HG02678 (cell line): ENCODE data around the gene CNN1.
"Not testable (repeated sequence)": the region's sequence is repeated elsewhere in the genome, so short reads cannot be mapped to it uniquely, and the experiment has no call there.

Experiments used
- ATAC-seq: cut with Tn5 transposase; IDR thresholded peaks from one replicate; pipeline ENCODE4 v1.9.1; 2021; ENCODE audit warnings: mild to moderate bottlenecking, moderate library complexity; ENCODE audit not compliant: unreplicated experiment

The CNN1 gene

DNA sequence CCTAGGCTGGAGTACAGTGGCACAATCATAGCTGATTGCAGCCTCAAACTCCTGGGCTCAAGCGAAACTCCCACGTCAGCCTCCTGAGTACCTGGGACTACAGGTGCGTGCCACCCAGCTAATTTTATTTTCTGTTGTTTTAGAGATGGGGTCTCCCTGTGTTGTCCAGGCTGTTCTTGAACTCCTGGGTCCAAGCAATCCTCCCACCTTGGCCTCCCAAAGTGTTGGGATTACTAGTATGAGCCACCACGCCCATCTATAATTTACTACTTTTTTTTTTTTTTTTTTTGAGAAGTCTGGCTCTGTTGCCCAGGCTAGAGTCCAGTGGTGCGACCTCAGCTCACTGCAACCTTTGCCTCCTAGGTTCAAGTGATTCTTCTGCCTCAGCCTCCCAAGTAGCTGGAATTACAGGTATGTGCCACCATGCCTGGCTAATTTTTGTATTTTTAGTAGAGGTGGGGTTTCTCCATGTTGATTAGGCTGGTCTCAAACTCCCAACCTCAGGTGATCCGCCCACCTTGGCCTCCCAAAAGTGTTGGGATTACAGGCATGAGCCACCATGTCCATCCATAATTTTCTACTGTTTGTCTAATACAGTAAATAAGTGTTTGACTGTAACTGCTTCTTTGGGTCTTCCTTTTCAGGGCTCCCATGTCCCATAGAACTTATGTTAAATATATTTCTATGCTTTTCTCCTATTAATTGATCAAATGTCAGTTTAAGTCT is 25.6 kb downstream of the CNN1 start:
- not testable (repeated sequence) for ATAC-seq

DNA sequence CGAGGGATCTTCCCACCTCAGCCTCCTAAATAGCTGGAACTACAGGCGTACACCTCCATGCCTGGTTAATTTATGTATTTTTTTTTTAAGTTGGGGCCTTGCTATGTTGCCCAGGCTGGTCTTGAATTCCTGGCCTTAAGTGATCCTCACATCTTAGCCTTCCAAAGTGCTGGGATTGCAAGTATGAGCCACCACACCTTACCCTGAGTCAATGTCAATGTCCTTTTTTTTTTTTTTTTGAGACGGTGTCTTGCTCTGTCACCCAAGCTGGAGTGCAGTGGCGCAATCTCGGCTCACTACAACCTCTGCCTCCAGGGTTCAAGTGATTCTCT is 27.0 kb downstream of the CNN1 start:
- not testable (repeated sequence) for ATAC-seq

DNA sequence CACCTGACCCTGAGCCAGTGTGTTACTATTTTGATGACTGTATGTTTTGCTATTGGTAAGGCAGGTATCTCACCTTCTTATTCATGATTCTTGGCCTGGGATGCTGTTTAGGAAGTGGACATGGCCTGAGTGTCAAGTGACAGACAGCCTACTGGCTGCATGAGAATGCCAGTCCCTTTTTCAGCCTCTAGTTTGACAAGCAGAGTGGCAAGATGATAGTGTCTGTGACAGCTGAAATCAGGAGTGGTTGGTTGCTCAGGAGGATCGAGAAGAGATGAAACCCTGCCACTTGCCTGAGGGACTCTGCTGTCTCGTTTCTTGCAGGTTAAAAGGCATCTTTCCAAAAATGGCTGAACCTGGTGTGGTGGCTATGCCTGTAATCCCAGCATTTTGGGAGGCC is 27.5 kb downstream of the CNN1 start:
- ATAC-seq: no peak

DNA sequence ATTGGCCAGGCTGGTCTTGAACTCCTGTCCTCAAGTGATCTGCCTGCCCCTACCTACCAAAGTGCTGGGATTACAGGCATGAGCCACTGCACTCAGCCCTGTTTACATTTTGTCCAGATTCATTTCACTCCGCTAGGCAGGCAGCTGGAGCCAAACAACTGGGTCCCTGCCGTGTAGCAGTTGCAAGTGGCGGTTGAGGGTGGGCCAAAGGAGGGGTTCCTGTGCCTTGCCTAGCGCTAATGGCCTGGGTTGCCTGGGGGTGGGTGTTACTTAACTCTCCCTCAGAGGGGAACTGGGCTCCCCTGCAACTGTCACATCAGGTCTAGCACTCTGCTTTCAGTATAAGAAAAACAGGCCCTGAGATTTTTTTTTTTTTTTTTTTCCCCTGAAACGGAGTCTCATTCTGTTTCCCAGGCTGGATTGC is 31.4 kb downstream of the CNN1 start:
- no peak for ATAC-seq

DNA sequence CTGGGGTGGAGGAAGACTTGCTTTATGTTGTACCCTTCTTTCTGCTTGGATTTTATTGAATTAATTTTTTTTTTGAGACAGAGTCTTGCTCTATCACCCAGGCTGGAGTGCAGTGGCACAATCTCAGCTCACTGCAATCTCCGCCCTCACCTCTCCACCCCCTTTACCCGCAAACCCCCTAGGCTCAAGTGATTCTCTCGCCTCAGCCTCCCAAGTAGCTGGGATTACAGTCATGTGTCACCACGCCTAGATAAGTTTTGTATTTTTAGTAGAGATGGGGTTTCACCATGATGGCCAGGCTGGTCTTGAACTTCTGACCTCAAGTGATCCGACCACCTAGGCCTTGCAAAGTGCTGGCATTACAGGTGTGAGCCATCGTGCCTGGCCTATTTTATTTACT is 34.7 kb downstream of the CNN1 start:
- not testable (repeated sequence) for ATAC-seq

DNA sequence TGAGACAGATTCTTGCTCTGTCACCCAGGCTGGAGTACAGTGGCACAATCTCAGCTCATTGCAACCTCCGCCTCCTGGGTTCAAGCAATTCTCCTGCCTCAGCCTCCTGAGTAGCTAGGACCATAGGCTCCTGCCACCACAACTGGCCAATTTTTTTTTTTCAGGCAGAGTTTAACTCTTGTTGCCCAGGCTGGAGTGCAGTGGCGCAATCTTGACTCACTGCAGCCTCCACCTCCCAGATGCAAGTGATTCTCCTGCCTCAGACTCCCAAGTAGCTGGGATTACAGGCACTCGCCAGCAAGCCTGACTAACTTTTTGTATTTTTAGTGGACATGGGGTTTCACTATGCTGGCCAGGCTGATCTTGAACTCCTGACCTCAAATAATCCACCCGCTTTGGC is 35.1 kb downstream of the CNN1 start:
- not testable (repeated sequence) for ATAC-seq

DNA sequence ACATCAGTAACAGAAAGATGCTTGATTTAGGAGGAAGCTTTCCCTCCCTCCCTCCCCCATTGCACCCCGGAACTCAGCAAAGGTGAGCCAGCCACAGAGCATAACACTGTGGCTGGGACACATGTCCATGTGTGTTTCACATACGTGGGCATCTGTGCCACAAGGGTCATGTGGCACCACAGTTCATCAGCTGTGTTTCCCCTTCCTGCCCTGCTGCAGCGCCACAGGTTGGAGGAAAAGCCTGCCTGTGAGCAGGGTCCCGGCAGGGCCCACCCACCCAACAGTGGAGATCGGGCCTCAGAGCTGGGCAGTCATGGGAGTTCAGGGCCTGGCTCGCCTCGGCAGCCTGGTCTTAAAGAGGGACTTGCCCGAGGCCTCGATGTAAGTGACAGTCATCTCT is 36.0 kb downstream of the CNN1 start:
- ATAC-seq: no peak

DNA sequence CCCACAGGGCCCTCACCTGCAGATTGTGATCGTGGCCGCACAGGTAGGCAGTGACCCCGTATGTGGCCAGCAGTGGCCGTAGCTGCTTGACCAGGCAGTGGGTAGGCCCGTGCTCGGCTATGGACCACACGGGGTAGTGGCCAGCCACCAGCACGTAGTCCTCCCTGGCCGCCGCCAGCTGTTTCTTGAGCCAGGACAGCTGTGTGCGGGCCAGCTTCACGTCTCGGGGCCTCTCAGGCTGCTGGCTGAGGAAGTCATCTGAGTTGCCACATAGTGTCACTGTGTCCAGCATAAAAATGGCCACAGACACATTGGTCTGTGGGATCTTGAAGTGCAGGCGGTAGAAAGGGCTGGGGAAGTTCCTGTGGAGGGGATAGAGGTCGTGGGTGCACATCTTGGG is 37.6 kb downstream of the CNN1 start:
- no peak for ATAC-seq

DNA sequence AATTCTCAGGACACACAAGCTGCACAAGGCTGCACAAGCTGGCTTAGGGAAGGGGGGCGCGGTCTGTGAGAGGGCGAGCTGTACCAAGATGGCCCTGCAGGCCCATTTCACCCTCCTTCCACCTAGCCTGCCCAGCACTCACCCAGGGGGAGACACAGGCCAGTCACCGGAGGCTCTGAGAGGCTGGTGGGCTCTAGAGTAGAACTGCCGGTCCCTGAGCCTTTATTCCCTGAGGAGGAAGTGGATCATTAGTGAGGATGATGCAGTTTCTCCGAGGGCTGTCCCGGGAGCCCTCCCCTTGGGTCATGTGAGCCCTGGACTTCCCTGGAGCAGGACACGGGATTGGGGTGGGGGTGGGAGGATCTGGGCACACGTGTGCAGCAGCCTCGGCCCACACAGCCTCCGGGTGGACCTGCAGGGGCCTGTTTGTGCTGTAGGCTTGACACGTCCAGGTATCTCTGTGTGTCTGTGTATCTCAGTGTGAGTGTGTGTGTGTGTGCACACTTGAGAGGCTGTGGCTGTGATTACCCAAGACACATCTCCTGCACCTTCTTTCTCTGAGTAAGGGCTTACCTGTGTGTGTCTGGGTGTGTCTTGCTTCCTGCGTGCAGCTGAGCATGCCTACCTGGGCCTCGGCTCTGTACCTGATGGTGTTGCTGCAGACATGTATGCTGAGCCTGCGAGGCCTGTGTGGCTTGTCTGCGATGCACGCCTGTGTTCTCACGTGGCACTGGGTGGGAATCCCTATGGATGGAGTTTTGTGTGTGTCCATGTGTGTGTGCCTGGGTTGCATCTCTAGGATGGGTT is 39.0 kb downstream of the CNN1 start, which contains the start of gene ACP5:
Gene ACP5, minus strand, starts transcription at position 195 of the 807 bp plus-strand sequence. CDS start 328 bp downstream, outside the sequence.
- ATAC-seq: no peak

DNA sequence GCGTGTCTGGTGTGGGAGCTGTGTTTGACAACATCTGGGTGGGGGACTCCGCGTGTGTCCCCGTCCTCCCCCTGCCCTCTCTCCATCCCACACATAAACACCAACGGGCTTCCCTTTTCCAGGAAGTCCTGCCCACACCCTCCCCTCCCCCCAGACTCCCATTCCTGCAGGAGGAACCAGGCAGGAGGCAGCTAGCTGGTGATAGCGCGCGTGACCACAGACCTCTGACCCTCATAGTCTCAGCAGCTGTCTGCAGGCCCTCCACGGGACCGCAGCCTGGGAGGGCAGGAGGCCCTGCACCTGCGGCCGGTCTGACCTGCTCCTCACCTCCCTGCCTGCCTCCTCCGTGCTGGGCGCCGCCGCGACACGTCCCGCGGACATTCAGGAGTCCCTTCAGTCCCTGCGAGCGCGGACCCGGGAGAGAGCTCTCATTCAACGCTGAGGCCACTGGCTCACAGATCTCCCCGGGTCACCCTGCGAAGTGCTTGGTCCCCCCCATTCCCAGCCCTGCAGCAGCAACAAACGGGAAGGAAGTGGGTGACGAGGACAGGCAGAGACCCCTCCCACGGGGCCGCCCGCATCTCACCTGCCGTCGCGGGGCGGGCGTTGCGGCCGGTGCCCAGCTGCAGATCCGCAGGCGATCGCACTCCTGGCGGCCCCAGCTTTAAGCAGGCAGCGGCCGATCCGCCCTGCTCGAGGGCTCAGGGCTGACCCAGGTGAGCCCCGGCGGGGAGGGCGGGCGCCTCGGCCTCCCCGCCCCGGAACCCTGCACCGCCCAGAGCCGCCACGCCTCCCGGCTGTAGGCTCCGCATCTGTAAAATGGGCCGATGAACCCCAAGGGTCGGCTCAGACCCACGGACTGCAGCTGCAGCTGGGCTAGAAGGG is 39.8 kb downstream of the CNN1 start:
- ATAC-seq: no peak

DNA sequence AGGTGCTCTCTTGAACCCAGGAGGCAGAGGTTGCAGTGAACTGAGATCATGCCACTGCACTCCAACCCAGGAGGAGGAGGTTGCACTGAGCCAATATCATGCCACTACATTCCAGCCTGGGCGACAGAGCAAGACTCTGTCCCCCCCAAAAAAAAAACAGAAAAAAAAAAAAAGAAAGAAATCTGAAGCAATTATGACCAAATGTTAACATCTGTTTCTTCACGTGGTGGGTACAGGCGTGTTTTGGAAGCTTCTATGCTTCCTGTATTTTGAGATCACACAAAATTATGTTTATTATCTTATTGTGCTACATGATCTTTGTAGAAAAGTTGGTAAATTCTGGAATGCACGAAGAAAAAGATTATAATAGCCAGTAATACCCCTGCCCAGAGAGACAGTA is 41.5 kb downstream of the CNN1 start:
- no peak for ATAC-seq

DNA sequence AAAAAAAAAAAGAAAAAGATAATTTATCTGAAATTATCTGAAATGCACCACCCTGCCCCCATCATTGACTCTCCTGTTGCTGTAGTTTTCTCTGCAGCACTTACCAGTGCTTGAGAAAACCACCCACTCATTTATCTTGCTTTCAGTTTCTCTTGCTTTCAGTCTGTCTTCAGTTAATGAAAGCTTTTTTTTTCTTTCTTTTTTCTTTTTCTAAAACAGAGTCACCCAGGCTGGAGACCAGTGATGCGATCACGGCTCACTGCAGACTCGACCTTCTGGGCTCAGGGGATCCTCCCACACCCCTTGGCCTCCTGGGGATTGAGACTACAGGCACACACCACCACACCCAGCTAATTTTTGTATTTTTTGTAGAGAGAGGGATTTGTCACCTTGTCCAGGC is 43.1 kb downstream of the CNN1 start:
- ATAC-seq: peak; percentile 77

DNA sequence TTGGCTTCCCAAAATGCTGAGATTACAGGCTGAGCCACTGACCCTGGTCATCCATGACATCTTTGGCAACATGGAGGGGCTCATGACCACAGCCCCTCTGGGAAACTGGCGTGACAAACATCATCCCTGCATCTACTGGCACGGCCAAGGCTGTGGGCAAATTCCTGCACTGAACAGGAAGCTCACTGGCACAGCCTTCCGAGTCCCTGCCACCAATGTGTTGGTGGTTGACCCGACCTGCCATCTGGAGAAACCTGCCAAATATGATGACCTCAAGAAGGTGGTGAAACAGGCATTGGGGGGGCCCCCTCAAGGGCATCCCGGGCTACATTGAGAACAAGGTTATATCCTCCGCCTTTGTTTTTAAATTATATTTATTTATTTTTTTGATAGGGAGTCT is 47.7 kb downstream of the CNN1 start:
- ATAC-seq: no peak

DNA sequence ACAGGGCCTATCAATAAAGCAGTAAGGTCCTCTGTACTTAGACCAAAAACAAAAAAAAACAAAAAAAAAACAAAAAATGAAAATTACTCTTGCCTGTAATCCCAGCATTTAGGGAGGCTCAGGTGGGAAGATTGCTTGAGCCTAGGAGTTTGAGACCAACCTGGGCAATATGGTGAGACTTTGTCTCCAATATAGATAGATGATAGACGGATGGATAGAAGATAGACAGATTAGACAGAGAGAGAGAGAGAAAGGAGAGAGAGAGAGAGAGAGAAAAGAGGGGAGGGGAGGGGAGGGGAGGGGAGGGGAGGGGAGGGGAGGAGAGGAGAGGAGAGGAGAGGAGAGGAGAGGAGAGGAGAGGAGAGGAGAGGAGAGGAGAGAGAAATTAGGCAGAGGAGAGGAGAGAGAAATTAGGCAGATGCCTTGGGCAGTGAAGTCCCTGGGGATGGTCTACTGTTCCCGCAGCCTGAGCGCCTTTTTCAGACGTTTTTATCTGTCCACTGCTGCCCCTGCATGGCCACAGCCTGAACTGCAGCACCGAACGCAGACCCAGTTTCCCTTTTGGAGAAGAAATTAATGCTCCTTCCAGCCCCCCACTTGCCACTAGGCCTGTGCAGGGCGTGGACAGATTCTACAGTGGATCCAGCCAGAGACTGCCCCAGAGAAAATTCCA is 48.8 kb downstream of the CNN1 start:
- no peak for ATAC-seq

DNA sequence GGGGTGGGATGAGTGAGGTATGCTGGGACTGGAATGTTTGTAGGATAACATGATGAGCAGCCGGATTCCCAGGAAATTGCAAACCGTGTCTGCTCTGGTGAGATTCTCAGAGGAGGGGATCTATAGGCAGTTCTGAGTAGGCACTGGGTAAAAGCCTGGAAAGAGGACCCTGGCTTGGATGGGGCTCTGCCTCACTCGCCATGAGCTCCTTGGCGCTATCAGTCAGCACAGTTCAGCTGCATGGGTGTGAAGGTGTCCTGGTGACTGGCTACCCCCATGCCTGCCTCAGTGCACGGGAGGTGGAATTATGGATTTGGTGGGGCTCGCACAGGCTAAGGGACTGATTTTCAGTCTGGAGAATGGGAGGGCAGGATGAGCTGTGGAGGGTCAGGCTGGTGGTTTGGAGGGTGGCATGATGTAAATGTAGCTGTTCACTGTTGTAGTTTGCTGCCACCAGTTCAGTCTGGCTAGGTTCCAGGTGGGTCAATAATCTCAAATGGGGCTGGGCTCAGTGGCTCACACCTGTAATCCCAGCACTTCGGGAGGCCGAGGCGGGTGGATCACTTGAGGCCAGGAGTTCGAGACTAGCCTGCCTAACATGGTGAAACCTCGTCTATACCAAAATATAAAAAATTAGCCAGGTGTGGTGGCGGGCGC is 49.5 kb downstream of the CNN1 start:
- no peak for ATAC-seq

DNA sequence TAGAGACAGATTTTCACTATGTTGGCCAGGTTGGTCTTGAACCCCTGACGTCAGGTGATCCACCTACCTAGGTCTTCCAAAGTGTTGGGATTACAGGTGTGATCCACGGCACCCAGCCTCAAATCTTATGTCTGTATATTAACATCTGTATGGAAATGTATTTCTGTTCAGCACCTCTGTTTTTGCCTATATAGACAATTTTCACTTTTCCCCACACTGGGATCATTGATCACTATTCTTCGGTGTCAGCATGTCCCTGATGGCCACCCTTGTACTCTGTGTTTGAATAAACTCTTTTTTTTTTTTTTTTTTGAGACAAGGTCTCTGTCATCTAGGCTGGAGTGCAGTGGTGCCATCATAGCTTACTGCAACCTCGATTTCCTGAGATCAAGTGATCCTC is 55.4 kb downstream of the CNN1 start:
- no peak for ATAC-seq

DNA sequence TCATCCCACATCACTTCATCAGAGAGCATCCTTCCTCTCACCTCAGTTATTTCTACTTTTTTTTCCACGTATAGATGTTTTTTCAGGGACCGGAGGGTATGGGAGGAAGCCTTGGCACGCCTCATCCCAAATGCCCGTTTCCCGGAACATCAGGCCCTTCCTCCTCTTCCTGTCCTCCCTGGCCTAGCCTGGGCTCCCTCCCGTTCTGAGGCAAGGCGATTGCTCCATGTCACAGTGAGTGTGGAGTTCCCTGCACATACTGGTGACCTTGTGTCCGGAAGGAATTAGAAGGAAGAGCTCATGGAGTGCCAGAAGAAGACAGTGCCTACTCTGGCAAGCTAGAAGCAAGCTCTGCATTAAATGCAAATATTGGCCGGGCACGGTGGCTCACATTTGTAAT is 57.5 kb downstream of the CNN1 start:
- ATAC-seq: no peak

DNA sequence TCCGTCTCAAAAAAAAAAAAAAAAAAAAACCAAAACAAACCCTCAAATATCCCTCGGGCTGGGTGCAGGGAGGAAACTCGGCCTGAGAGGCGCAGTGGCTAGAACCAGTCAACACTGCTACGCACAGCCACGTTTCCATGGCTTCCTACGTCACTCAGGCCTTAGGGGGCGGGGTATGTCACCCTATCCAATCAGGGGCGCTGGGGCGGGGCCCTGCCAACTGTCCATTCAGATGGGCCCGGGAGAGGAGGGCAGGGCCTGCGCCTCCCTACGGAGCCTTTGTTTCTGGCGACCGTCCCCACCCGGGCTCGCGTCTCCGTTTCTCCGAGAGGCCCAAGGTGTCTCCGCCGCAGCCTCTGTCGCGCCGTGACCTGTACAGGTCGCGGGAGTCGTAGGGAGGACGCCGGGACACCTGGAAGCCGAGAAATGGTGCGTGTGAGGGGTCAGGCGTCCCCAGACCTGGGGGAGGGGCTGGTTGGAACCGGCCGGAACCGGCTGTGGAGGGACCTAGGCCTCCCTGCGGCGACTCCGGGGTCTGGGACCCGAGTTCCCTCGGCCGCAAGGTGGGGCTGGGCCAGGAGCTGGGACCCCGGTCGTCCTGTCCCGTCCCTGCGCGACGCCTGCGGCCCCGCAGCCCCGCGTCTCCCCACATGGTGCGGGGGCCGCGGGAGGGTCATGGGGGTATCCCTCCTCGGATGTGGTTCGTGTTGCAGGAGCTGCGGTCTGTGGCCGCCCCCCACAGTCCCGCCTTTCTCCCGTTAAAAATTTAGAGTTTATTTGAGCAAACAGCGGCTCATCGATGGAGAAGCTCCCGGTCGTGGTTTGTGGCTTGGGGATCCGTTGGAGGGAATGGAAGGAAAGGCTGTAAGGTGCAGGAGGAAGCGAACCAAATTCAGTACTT is 58.8 kb downstream of the CNN1 start, which contains the start of gene ZNF627:
Gene ZNF627, plus strand, starts transcription at position 282 of the 901 bp plus-strand sequence. Its CDS starts 145 bp downstream, at position 427.
- ATAC-seq: peak; percentile 98

DNA sequence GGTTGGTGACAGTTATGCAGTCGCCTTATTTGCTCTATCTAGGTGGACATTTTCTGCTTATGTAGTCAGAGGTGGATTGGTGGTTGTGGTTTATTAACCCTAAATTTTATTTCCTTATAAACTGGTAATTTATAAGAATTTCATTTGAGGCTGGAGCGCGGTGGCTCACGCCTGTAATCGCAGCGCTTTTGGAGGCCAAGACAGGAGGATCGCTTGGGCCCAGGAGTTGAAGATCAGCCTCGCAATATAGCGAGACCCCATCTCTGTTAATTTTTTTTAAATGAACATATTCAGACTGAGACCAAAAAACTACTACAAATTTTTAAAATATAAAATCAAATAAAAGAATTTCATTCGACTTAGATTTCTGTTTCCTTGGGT is 59.4 kb downstream of the CNN1 start:
- no peak for ATAC-seq
